RKO (cell line): ENCODE data around the gene PARP12.

Experiments used
- DNase-seq: peaks from one replicate; pipeline ENCODE4 v3.0.0-alpha.2; 2016; ENCODE audit warnings: low spot score

The PARP12 gene

DNA sequence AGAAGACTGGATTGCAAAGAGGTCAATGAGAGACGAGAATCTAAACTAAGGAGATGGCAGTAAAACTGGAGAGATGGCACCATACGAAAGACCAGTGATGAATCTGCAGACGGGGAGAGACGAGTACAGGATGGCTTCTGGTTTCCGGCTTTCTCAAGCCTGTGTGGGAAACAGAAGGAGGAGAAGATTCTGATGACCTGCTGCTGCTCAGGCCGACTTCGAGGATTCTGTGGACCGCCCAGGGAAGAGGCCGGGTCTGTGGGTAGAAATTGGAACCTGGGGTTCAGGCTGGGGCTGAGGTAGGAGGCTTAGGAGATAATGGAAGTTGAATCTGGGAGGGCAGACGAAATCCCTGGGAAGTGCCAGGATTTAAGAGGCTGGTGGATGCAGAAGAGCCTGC lies 48.6 kb downstream of the PARP12 start:
- no peak for DNase-seq

DNA sequence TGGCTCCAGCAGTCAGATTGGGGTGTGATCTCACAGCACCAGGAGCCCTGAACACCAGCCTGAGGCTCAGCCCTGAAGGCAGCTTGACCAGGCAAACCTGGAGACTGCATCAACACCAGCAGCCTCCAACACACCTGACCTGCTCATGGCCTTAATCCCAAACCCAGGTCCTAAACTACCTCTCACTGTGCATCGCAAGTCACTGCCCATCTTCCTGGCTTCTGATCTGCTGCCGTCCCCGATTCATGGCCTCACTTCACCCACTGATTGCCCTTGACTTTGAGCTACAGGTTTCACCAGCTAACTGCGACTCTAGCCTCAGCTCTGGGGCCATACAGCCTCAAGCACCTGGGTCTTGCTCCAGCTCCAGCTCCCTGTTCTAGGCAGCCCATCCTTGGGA lies 49.1 kb downstream of the PARP12 start:
- no peak for DNase-seq

DNA sequence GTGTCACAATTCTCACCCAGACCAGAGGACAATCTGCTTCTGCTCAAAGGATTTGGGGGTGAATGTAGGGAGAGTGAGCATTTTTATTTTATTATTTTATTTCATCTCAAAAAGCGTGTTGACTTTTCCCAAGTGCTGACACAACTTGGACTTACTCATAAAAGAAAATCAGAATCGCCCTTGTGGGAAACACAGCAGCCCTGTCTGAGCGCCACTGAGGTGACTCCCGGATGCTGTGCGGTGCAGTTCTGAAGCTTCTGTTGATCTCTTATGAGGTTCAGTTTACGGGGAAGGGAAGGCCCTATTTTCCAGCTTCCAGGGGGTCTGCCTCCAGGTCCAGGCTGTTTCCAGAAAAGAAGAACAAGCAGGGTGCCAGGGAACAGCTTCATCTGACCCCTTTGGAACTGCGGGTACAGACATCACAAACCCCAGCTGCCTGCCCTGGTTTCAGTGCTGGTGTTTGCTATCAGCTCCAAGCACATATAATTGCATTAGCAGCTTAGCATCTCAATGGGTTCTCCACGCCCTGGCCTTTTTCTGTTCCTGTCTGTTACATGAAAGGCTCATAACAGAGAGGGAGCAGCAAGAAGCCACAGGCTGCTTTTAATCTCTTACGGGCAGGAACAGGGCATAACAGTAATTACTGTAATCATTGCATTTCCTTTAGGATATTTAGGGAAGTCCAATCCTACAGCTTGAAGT lies 52.4 kb downstream of the PARP12 start:
- no peak for DNase-seq

DNA sequence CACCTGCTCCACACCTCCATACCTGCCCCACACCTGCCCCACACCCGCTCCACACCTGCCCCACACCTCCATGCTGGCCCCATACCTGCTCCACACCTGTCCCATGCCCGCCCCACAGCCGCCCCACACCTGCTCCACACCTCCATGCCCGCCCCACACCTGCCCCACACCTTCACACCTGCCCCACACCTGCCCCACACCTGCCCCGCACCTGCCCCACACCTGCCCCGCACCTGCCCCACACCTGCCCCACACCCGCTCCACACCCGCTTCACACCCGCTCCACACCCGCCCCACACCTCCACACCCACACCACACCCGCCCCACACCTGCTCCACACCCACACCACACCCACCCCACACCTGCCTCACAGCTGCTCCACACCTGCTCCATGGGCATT lies 53.0 kb downstream of the PARP12 start:
- no peak for DNase-seq

DNA sequence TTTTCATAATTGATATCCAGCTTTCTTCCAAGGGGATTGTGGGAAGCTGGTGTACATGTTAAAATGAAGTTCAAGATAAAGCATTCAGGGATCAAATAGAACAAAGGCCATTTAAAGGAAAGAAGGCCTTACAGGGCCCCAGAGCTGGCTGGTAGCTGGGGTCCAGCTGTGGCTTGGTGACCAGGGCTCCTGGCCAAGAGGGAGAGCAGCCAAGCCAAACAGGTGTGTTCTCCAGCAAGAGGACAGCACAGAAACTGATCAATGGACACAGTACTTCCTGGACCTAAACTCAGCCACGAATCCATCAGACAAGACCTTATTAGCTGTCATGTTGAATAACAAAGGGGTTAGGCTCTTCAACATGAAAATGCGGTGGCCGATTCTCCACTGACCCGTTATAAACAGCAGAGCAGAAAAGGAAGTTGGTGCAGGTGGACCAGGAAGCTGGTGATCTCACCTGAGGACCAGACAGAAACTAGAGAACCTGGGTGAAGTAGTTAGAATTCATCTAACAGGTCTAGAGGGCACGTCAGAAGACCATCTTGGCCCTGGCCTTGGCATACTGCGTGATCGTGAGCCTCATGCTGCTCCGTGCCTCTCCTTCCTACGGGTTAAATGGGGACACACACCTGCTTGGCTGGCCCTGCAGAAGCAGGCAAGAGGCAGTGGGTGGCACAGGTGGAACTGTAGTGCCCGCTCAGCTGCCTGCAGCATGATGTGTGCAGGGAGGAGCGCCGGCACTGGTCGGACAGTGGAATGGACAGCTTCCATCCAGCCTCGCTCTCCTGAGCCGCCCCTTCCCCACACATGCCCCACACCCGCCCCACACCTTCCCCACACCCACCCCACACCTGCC lies 53.8 kb downstream of the PARP12 start:
- no peak for DNase-seq

DNA sequence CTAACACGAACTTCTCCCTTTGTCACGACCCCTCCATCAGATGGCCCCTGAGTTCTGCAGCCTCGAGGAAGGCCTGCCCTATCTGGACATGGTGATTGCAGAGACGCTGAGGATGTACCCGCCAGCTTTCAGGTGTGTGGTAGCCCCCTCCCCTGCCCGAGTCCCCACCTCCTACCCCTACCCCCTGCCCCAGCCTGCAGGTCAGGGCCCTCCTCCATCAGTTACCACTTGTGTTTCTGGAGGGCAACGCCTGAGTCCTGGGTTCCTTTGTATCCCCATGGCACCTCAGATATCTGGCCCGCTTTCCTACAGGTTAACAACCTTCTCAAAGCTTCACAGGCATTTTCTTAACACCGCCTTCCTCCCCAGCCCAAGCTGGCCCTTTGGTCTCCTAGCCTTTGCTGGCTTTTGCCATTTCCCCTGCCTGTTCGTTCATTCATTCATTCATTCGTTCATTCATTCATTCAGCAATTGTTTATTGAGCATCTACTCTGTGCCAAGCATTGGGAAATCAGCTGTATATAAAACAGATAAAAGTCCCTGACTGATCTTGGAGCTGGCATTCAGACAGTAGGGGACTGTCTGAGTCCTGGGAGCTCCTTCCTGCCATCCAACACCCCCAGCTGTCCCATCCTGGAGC lies 55.6 kb downstream of the PARP12 start:
- DNase-seq = no peak

DNA sequence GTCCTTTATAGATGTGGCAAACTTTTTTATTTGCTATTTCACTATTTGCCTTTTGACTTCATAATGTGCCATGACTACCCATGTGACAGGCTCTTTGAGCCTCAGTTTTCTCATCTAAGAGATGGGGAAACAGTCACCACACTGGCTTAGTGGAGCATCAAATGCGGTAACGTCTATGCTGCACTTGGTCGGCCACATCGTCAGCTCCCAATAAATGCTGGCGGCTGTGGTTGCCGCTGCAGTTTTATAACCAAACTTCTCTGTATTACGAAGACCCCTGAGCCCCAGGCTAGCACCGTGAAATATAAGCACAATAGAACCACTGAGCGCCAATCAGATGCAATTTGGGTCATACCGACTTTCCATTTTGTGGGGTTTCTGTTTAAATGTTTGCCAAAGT lies 56.2 kb downstream of the PARP12 start:
- no peak for DNase-seq

DNA sequence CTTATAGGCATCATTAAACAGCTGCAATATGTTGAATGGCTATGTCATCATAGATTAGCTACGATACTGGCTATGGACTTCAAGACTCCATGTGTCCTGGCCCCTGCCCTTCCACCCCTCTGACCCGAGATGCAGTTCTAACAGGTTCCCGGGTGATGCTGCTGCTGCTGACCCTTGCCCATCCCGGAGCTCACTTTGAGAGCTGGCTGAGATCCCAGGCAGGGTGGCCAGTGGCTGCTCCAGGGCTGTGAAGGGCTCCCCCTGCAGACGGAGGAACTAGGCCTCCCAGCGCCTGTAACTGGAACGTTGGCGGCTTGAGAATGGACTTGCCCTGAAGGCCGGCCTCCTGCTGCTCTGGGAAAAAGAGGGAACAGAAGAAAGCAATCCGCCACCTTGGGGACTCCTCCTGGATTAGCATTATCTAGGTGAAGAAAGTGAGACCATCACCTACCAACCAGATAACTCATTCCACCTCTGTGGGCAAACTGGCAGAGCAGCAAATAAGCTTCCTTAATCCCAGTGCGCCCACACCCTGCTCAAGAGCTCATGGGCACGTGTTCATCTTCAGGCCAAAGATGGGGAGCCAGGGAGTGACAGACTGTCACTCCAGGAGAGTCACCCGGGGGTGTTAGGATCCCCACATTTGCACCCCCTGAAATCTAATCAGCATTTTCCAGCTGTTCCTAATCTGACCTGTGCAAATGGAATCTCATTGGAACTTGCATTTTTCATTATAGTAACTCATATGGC lies 56.8 kb downstream of the PARP12 start:
- DNase-seq = no peak

DNA sequence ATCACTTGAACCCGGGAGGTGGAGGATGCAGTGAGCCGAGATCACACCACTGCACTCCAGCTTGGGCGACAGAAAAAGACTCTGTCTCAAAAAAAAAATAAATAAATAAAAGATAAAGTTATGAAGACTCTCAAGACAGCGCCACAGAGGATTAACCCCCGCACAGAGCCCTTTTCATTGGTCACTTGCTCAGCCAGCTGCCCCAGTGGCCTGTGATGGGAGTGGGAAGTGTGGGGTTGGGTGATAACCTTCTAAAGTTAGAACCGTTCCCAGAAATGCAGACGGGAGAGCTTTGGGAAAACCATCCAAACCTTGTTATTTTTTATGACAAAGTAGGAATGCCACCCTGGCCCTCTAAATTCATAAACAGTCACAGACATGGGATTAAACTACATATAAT lies 57.4 kb downstream of the PARP12 start:
- DNase-seq = no peak

DNA sequence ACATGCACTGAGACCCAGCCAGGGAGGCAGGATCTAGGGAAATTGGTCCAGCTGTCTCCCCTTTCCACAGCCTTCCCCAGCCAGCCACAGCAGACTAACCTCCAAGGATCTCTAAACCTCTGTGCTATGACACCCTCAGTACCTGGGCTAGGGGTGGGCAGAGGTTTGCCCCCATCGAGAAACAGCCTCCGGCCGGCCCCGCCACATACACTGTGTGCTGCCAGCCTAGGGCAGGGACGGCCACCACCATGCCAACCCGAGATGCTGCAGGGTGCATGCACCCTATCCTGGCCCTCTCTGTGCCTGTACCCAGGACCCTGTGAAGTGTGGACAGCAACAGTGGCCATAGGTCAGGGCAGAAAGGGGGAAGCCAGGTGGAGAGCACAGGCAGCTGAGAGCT lies 58.1 kb downstream of the PARP12 start:
- no peak for DNase-seq

DNA sequence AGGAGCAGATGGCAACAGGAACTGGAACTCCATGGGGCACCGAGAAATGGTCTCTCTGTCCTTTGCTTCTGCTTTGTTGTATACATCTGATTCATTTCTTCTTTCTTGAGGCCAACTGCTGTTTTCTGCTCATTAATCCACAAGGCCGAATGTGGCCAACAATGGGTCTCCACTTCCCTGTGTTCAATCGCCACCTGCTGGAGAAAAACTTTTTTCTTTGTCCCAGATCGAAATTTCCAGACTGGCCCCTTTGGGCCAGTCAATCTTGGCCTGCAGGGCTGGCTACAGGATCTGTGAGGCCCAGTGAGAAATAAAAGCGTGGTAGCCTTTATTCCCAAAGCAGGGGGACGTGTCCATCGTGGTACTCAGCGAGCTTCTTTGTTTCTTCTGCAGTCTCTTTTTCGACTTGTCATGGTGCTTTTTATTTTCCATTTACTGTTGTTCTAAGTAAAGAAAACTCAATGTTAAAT lies 58.8 kb downstream of the PARP12 start:
- DNase-seq = peak; percentile 70

DNA sequence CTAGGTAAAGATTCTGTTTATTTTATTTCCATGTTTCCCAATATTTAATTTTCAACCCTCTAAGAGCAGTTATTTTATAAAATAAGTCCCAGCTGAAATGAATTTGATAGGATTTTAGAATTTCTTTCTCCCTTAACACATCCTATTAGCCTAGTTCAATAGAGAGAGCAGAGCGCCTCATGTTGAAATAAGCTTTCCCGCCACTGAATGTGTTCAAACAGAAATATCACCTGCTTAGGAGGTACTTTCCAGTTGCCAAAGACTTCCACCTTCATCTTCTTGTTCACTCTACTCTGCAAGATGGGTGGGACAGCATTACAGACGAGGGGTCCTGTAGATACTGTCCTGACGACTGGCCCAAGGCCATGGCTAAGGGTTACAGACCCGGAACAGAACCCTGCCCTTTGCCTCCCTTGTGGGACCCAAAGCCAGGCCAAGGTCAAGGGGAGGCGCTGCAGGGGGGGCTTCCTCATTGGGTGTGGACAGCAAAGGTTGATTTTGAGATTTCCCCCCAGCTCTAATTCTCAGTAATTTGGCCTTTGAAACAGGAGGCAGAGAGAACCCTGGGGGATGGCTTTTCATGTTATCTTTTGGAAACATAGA lies 62.0 kb downstream of the PARP12 start:
- DNase-seq = no peak

DNA sequence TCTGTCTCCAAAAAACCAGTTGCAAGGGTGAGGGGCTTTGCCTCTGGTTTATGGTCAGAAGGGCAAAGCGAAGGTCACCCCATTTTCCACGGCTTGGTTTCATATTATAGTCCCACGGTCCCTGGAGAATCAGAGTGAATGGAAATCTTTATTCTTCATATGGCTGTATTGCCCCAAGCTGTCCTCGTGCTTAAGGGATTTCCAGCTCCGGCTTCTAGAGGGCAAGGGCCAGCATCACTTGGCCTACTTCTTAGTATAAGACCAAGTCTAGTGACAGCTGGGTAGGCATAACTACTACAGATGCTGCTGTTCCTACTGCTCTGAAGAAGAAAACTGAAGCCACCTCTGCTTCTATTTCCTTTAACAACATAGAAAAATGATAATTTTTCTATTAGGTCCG lies 63.2 kb downstream of the PARP12 start:
- no peak for DNase-seq

DNA sequence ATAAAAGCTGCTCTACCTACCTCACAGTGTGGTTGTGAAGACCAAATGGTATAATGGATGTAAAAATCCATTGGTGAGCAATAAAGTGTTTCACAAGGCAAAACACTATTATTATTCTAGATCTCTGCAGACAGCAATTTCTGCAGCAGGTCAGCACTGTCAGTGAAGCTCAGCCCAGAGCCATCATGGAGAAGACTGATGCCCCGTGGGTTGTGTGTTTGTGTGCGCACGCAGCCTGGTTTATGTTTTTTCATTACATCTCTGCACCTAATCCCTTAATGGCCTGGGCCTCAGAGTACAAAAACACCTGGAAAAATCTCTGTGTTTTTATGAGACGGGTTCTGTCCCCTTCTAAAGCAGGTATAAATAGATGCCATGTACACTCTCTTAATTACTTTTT lies 64.2 kb downstream of the PARP12 start:
- no peak for DNase-seq

DNA sequence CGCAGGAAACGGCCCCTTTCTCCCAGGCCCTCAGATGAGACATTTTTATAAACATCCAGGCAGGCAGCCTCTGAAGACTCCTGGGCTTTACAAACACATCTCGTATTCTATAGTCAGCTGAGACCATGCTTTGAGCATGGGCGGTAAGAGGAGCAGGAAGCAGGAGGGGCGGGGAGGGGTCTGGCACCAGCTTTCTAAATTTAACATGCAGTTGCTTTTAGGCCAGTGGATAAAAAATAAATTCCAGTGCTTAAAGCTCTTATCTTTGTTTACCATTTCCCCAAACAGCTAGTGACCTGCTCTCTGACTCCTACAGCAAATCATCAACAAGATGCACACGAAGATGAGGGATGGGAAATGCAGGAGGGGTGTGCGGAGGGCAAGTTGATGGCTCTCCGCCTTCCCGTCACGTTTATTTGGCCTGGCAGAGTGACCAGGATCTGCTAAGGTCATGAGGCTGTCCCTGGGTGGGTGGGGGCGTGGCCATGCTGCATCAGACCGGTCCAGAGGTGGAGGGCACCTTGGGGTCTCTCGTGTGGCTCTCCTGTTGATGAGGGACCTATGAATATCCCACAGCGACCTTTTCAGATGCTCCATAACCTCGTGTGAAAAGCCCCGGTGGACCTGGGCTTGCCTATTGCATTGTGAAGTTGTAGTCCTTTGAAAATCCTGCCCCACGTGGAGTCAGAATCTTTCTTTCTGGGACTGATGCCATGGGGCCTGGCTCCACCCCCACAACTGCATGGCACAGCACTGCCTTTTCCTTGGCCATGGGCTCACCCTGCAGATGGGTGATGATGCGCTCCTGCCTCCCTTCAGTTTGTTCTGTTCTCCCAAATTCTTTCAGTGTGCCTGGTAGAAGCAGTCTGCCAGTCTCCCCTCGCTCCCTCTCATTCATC lies 67.5 kb downstream of the PARP12 start:
- DNase-seq = no peak

DNA sequence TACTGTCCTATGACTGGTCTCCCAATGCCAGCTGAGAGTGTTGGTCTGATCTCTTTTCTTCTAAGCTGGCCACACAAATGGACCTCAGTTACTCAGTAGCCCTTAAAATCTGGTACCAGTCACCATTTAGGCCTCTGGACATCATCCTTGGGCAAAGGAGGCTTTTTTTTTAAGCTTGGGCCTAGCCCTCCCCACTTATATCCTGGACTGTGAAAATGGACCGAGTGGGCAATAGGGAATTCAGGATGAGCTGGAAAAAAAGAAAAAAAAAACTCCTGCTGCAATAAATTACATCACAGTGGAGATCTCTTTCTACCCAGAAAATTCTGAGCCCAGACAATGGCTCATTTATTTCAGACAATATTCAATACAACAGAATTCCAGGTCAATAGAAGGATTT lies 68.4 kb downstream of the PARP12 start:
- no peak for DNase-seq

DNA sequence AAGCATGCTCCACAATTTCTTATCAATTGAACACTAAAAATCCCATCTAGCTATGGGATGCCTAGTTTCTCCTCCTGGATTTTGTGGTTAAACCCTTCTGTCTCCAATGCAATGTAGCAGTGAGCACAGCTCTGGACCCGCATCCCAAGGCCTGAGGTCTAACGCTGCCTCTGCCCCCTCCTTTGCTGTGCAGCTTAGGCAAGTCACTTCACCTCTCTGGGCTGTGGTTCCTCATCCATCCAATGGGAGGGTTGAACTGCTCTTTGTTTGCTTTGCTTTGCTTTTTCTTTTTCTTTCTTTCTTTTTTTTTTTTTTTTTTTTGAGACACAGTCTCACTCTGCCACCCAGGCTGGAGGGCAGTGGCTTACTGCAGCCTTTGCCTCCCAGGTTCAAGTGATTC lies 69.2 kb downstream of the PARP12 start:
- DNase-seq = no peak

DNA sequence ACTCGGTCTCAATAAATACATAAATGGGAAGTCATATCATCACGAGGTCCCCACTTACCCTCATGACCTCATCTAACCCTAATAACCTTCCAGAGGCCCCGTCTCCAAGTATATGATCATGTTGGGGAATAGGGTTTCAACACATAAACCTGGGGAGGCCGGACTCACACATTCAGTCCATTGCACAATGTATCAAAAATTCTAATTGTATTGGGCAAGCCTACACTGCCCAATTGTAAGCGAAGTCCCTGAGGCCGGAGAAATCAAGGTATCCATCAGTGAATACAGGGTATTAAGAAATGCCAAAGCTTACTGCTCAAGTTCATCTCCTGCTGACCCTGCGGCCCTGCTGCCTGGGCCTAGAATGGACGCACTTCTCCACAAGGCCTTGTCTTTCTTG lies 69.6 kb downstream of the PARP12 start:
- DNase-seq = no peak

DNA sequence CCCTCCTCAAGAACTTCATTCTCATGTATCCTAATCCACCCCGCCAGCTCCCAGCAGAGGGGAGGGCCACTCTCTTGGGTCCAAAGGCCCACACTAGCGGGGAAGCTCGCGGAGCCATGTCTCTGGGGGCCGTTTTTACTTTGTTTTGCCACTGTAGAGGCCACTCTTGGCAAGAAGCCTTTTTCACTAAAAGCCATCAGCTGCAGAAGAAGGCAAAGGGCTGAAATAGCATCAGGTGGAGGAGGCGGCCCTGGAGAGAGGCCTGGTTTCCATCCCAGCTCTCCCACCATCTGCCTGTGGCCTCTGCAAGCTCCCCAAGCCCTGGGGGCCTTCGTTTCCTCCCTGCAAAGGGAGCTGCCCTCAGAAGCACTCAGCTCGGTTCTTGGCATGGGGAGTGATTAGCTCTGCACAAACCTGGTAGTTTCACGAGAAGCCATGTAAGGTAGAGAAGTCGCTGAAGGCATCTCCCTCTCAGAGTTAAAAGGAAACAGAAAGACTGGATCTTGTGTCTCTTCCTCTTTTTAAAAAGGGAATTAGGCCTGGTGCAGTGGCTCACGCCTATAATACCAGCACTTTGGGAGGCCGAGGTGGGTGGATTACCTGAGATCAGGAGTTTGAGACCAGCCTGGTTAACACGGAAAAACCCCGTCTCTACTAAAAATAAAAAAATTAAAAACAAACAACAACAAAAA lies 70.3 kb downstream of the PARP12 start:
- DNase-seq = no peak

DNA sequence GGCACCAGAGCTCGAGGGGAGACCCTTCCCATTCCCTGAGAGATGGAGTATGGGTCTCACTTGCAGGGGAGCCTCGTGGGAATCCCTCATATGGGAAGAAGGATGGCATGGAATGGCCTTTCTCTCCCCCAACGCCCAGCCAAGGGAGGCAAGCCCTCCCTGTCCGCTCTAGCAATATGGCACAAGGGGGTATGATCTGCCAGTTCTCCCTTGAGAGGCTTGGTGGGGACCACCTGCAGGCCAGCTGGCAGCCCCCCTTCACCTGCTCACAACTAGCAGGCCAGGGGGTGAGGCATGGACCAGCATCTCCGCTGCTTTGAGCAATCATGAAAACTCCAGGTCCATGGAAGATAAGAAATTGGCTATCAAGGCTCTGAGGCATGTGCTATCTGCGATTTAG lies 70.8 kb downstream of the PARP12 start:
- DNase-seq = no peak
